ENCODE results near the gene CARMIL3.

DNA sequence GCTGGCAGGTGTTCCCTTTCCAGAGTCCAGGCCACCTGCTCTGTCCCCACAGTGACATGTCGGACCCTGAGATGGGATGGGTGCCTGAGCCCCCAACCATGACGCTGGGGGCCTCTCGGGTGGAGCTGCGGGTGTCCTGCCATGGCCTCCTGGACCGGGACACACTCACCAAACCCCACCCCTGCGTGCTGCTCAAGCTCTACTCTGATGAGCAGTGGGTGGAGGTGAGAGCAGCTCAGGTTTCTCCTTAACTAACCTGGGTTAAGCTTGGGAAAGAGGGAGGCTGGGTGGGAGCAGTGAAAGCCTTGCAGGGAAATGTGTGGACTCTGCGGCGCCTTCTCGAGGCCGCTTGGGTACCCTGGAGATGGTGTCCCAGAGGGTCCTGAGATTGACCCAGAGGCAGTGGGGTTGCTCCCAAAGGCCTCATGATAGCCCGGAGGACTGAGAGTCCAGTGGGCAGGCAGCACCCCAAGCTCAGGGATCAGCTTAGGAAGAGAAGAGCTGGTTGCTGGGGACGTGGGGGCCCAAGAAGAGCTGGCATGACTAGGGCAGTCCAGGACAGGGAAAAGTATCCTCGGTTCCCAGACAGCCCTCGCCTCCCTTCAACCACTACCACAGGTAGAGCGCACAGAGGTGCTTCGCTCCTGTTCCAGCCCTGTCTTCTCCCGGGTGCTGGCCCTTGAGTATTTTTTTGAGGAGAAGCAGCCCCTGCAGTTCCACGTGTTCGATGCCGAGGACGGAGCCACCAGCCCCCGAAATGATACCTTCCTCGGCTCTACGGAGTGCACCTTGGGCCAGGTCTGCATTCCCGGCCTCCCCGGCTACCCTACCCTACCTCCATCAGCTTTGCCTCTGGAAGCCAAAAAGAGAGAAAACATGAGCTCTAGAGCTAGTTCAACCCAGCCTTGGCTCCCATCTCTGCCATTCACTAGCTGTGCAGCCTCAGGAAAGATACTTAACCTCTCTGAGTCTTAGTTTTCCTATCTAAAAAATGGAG lies 21.4 kb downstream of the CARMIL3 start:
- TF ChIP-seq, protein P1, sequence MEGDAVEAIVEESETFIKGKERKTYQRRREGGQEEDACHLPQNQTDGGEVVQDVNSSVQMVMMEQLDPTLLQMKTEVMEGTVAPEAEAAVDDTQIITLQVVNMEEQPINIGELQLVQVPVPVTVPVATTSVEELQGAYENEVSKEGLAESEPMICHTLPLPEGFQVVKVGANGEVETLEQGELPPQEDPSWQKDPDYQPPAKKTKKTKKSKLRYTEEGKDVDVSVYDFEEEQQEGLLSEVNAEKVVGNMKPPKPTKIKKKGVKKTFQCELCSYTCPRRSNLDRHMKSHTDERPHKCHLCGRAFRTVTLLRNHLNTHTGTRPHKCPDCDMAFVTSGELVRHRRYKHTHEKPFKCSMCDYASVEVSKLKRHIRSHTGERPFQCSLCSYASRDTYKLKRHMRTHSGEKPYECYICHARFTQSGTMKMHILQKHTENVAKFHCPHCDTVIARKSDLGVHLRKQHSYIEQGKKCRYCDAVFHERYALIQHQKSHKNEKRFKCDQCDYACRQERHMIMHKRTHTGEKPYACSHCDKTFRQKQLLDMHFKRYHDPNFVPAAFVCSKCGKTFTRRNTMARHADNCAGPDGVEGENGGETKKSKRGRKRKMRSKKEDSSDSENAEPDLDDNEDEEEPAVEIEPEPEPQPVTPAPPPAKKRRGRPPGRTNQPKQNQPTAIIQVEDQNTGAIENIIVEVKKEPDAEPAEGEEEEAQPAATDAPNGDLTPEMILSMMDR (IDR thresholded peaks at IDR 0.05), result no peak
- TF ChIP-seq POLR2A (IDR thresholded peaks at IDR 0.05), result no peak

Measured in right lobe of liver (tissue), 4 donors.